IPS-18c (cell line): ENCODE data around the gene FCN2.

Experiments used
- H3K4me3 ChIP-seq: 2 replicates; pipeline ENCODE4 v1.7.0; 2013; ENCODE audit warnings: low read depth, mild to moderate bottlenecking, low read length, moderate library complexity; ENCODE audit not compliant: insufficient read depth
- H3K9me3 ChIP-seq: one replicate; pipeline ENCODE4 v1.6.1; 2013; ENCODE audit warnings: mild to moderate bottlenecking, low read length, moderate library complexity; ENCODE audit not compliant: control insufficient read depth, insufficient read depth

The FCN2 gene

DNA sequence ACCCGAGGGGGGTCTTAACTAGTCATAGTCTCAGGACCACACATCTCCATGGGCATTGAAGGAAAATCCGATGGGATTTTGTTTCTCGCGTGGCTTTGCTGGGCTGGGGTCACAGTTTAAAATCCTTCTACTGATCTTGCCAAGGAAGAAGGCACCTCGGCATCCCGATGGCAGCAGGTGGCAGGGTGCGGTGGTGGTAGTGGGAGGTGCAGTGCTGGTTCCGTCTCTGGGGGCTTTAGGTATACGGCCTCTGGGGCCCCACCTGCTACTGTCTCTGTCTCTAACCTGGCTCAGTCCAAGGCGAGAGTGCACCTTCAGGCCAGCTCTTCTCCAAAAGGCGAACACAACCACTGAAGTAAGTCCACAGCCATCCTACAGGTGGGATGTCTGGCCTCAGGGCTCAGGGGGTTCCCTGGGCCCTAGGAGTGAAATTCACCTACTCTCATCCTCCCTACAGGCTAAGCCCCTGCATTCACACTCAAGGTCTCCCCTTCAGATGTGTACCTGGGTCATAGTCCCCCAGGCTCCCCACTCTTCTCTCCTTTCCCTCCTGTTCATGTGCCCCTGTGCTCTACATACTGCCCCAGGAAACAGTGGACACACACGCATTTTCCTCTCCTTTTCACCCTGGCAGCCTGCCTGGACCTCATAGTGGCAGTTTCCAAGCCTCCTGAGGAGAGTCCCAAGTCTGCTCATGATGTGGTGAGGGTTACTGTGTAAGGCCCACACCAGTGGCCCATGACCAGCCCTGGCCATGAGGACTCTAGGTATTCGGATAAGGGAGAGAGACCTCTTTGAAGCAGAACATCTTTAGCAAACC is 736 bp upstream of the FCN2 start:
- H3K4me3 ChIP-seq = no peak overlapping the region
- peaks cover 2% of the 10 kb centered on the region for H3K9me3 ChIP-seq

GRCh38 chr9:134881313-134881670 is 682 bp downstream of the FCN2 start:
- no peak overlapping the region for H3K4me3 ChIP-seq

DNA sequence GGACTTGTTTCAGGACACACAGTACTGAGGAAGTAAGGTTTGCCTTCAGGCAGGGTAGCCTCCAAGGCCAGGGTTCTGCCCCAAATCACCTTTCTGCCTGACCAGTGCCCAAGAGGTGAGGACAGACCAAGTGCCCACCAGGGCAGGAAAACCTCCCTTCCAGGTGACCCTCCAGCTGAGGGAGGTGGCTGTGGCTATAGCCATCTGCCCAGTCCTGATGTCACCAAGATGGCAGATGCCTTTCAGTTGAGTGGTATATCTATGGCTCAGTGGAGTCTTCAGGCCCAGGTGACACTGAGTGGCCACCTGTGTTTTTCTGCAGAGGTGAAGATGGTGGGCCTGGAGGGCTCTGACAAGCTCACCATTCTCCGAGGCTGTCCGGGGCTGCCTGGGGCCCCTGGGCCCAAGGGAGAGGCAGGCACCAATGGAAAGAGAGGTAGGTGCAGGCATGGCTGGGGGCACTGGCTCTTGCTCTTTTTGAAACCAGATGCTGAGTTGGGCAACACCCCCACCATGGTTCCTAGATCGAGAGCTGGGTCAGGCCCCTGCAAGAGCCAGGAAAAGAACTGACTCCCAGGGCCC is 1.7 kb downstream of the FCN2 start:
- H3K4me3 ChIP-seq = no peak overlapping the region
- peaks cover 2% of the 10 kb centered on the region for H3K9me3 ChIP-seq

More at GRCh38 chr9:134881313-134881670, 682 bp downstream of the FCN2 start:
- peaks cover 2% of the 10 kb centered on the region for H3K9me3 ChIP-seq

DNA sequence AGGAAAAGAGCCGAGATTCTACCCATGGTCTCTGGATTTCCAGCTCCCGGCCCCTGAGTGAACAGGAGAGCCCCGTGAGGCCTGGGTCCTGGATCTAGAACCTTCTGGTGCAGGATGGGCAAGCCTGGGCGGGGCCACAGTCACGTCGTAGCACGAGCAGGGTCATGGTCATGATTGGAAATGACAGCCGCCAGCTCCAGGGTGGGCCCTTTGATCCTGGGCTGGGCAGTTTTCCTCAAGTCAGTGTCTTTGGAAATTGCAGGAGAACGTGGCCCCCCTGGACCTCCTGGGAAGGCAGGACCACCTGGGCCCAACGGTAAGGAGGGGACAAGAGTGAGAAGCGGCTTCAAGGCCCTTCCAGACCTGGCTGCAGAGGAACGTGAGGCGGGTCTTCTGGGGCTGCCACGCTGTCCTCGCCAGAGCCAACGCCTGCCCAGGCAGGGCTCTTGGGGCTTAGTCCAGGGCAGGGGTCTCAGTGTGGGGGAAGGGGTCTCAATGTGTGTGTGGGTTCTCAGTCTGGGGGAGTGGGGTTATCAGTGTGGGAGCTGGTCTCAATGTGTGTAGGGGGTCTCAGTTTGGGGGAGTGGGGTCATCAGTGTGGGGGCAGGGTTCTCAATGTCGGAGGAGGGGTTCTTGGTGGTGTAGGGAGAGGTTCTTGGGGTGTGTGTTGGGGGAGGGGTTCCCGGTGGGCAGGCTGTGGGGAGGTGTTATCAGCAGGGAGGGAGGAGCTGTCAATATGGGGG is 2.6 kb downstream of the FCN2 start:
- Histone ChIP-seq H3K9me3 (peaks cover 2% of the 10 kb centered on the region), H3K4me3 (no peak overlapping the region)

DNA sequence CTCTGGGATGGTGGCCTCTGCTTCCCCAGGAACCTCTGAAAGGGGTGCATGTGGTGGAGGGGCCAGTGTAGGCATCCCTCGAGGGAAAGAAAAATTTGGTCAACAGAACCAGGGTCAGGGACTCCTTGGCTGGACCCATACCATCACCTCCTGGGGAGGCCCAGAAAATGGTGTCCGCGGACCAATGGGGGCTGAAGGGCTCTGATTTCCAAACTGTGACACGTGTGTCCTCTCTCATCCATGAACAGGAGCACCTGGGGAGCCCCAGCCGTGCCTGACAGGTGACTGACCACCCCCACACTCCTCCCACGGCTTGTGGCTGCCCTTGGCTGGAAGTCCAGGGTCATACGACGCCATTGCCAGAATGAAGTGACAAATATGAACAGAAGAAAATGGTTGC is 3.9 kb downstream of the FCN2 start:
- H3K4me3 ChIP-seq = no peak overlapping the region
- peaks cover 2% of the 10 kb centered on the region for H3K9me3 ChIP-seq

GRCh38 chr9:134885001-134885678 is 4.5 kb downstream of the FCN2 start:
- H3K4me3 ChIP-seq = no peak overlapping the region
- H3K9me3 ChIP-seq = peaks cover 2% of the 10 kb centered on the region

DNA sequence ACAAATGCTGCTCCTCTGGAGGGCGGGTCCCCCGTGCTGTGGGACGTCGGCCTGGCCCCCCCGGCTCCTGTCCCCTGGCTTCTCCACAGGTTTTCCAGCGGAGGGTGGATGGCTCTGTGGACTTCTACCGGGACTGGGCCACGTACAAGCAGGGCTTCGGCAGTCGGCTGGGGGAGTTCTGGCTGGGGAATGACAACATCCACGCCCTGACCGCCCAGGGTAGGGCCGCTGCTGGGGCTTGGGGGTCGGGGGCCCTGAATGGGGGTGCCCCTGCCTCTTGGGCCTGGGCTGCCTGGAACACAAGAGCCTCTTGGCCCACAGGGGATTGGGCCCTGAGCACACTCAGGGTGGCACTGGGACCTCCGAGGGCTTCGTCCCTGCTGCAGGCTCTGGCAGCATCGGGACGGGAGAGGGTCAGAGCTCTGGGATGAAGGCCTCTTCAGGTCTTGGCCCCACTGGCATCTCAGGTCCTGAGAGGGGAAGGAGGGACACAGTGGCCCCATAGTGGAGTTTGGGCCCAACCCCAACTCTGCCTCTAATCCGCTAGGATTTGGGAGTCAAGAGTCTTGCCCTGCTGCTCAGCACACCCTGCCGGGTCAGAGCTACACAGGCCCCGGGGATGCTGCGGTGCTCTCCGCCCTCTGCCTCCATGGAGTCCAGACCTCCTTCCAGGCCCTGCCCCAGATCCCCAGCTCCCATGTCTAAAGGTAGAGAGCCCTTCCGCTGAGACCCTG is 5.2 kb downstream of the FCN2 start:
- H3K9me3 ChIP-seq = peaks cover 2% of the 10 kb centered on the region

DNA sequence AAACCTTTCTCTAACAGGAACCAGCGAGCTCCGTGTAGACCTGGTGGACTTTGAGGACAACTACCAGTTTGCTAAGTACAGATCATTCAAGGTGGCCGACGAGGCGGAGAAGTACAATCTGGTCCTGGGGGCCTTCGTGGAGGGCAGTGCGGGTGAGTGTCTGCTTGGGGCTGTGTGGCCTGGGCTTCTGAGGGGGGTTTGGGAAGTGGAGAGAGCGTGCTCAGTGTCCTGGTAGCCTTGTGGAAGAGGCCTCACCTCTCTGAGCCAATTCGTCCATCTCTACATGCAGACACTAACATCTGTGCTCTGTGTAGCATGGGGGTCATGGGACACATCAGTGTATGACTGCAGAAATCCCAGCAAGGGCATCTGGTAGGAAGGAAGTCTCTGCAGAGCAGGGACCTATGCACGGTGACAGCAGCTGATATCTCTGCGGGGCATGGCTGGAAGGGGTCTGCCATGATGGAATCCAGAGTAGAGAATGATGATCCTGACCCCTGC is 5.9 kb downstream of the FCN2 start:
- H3K9me3 ChIP-seq = peaks cover 2% of the 10 kb centered on the region
- H3K4me3 ChIP-seq = no peak overlapping the region

More for the DNA sequence above, 5.2 kb downstream of the FCN2 start:
- no peak overlapping the region for H3K4me3 ChIP-seq

- peaks cover under 1% of the 10 kb centered on the region for H3K9me3 ChIP-seq
- no peak overlapping the region for H3K4me3 ChIP-seq
Observed at GRCh38 chr9:134887219-134887618, 6.6 kb downstream of the FCN2 start.

GRCh38 chr9:134887686-134888602 is 7.3 kb downstream of the FCN2 start:
- Histone ChIP-seq H3K9me3 (no peaks in the 10 kb centered on the region), H3K4me3 (no peak overlapping the region)

- Histone ChIP-seq H3K4me3 (no peak overlapping the region), H3K9me3 (no peaks in the 10 kb centered on the region)
Observed at GRCh38 chr9:134888603-134889190, 8.1 kb downstream of the FCN2 start.

DNA sequence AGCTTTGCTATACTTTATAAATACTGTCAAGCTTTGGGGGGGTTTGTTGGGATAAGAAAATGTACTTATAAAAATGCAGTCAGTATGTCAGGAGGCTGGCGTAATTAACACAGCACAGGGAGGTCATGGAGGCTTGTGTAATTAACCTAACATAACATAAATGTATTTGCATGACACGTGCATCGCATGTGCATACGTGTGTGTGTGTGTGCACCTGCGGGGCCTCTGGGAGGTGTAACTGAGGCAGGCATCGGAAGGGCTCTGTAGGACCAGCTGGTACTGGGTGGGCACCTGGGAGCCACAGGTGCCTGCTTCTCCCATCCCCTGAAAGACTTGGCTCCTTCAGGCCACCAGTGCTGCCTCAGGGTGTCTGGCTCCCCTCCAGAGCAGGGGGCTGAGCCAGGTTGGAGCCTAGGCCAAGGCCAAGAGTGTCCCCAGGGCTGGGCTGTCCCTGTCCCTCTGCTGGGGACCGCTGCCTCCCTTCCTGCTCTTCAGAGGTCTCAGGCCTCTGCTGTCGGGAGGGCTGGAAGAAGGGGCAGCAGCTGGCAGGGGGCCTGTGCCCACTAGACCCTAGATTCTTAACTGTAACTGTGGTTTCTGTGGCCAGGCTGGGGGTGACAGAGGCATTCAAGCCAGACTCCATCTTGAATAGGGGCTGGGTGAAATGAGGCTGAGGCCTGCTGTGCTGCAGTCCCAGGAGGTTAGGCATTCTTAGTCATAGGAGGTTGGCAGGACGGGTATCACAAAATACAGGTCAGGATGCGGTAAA is 9.0 kb downstream of the FCN2 start:
- Histone ChIP-seq H3K9me3 (no peaks in the 10 kb centered on the region), H3K4me3 (no peak overlapping the region)

DNA sequence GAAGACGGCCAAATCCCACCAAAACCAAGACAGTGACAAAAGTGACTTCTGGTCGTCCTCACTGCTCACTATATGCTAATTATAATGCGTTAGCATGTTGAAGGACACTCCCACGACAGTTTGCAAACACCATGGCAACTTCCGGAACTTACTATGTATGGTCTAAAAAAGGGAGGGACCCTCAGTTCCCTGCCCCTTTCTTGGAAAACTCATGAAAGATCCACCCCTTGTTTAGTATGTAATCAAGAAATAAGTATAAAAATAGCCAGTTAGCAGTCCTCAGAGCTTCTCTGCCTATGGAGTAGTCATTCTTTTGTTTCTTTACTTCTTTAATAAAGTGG is 9.5 kb downstream of the FCN2 start:
- H3K9me3 ChIP-seq = peaks cover 3% of the 10 kb centered on the region
- H3K4me3 ChIP-seq = no peak overlapping the region

DNA sequence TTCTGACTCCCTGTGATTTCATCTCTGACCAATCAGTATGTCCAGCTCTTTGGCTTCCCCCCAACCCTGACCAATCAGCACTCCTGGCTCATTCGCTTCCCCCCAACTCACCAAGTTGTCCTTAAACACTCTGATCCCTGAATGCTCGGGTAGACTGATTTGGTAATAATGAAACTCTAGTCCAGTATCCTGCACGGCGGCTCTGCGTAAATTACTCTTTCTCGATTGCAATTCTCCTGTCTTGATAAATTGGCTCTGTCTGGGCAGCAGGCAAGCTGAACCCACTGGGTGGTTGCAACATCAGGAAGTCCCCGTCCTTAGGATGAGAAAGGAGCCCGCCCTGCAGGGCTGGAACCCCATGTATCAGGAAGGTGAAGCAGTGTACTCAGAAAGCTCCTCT is 10.4 kb downstream of the FCN2 start:
- no peak overlapping the region for H3K4me3 ChIP-seq
- peaks cover 4% of the 10 kb centered on the region for H3K9me3 ChIP-seq

GRCh38 chr9:134891713-134892112 is 11.1 kb downstream of the FCN2 start:
- H3K4me3 ChIP-seq = no peak overlapping the region
- peaks cover 4% of the 10 kb centered on the region for H3K9me3 ChIP-seq
